ENCODE results near the gene HS6ST3. TPM values are rescaled to one million over a fixed set of nuclear protein-coding genes. Genes with fewer than 3 reads are reported as not detected.

The HS6ST3 gene
- total RNA-seq, 1 donor from 2014 or later = 3.9 TPM

GRCh38 chr13:96783511-96783910, 693.6 kb downstream of the HS6ST3 start:
- no peak for DNase-seq (ENCODE audit: low spot score)

GRCh38 chr13:96785986-96786385, 696.1 kb downstream of the HS6ST3 start:
- DNase-seq (ENCODE audit: low spot score) = no peak

GRCh38 chr13:96792188-96792587, 702.3 kb downstream of the HS6ST3 start:
- DNase-seq (ENCODE audit: low spot score) = no peak

- DNase-seq (ENCODE audit: low spot score) = peak; percentile 21
Measured at GRCh38 chr13:96792736-96793403, 703.0 kb downstream of the HS6ST3 start.

GRCh38 chr13:96793404-96793755, 703.5 kb downstream of the HS6ST3 start:
- no peak for DNase-seq (ENCODE audit: low spot score)

GRCh38 chr13:96794669-96795068, 704.8 kb downstream of the HS6ST3 start:
- no peak for DNase-seq (ENCODE audit: low spot score)

GRCh38 chr13:96795670-96796069, 705.8 kb downstream of the HS6ST3 start:
- DNase-seq (ENCODE audit: low spot score) = no peak

GRCh38 chr13:96796091-96796633, 706.3 kb downstream of the HS6ST3 start:
- no peak for DNase-seq (ENCODE audit: low spot score)

GRCh38 chr13:96797136-96797535, 707.2 kb downstream of the HS6ST3 start:
- no peak for DNase-seq (ENCODE audit: low spot score)

- DNase-seq (ENCODE audit: low spot score) = no peak
Measured at GRCh38 chr13:96803456-96804100, 713.7 kb downstream of the HS6ST3 start.

GRCh38 chr13:96804174-96804573, 714.3 kb downstream of the HS6ST3 start:
- no peak for DNase-seq (ENCODE audit: low spot score)

GRCh38 chr13:96806746-96807145, 716.8 kb downstream of the HS6ST3 start:
- DNase-seq (ENCODE audit: low spot score) = no peak

- peak; percentile 71 for DNase-seq (ENCODE audit: low spot score)
Measured at GRCh38 chr13:96809366-96810096, 719.6 kb downstream of the HS6ST3 start.

GRCh38 chr13:96810104-96810503, 720.2 kb downstream of the HS6ST3 start:
- DNase-seq (ENCODE audit: low spot score) = peak; percentile 89

GRCh38 chr13:96811049-96811448, 721.1 kb downstream of the HS6ST3 start:
- no peak for DNase-seq (ENCODE audit: low spot score)

GRCh38 chr13:96816261-96816660, 726.4 kb downstream of the HS6ST3 start:
- no peak for DNase-seq (ENCODE audit: low spot score)

- no peak for DNase-seq (ENCODE audit: low spot score)
Measured at GRCh38 chr13:96816874-96817273, 727.0 kb downstream of the HS6ST3 start.

- no peak for DNase-seq (ENCODE audit: low spot score)
Measured at GRCh38 chr13:96817336-96817941, 727.5 kb downstream of the HS6ST3 start.

- no peak for DNase-seq (ENCODE audit: low spot score)
Measured at GRCh38 chr13:96819375-96819774, 729.5 kb downstream of the HS6ST3 start.

- DNase-seq (ENCODE audit: low spot score) = no peak
Measured at GRCh38 chr13:96821381-96821780, 731.5 kb downstream of the HS6ST3 start.

- DNase-seq (ENCODE audit: low spot score) = no peak
Measured at GRCh38 chr13:96821971-96822370, 732.1 kb downstream of the HS6ST3 start.

GRCh38 chr13:96822895-96823294, 733.0 kb downstream of the HS6ST3 start:
- no peak for DNase-seq (ENCODE audit: low spot score)

Data from umbilical cord (tissue), 2 donors.